K562 (cell line): ENCODE measurements around the gene PRSS21. TPM values are rescaled to one million over a fixed set of nuclear protein-coding genes. Genes with fewer than 3 reads are reported as not detected.

Experiments used
- FOS ChIP-seq: IDR thresholded peaks from 3 replicates; pipeline ENCODE4 v1.6.1; 2011; ENCODE audit not compliant: insufficient read length; ENCODE audit errors: extremely low read depth
- NBN ChIP-seq: fragments of 450-650 bp; IDR thresholded peaks from 2 replicates; pipeline ENCODE4 v1.6.1; 2016; ENCODE audit warnings: low read depth, mild to moderate bottlenecking
- POLR2AphosphoS2 ChIP-seq: IDR thresholded peaks from 2 replicates; pipeline ENCODE4 v1.6.1; 2012; ENCODE audit warnings: low read length, improper control_type of control experiment
- SNRNP70 ChIP-seq: fragments of 200-400 bp; formaldehyde crosslinking; optimal IDR thresholded peaks from 2 replicates; pipeline ENCODE3; 2017; ENCODE audit warnings: low read depth, low read length
- polyA plus RNA-seq, 8 experiments: library from polyadenylated mRNA; depleted of rRNA in 4 of 8; stranded (reverse) in 5 of 8; unstranded in 3 of 8; fragments of >200 nt; fragmentation: Nextera tagmentation in 2 of 8; fragmentation: Illumina TruSeq in 1 of 8; extraction: Ambion mirVana in 2 of 8; extraction: Trizol in 1 of 8; gene quantifications; 2 replicates each; pipeline versions ENCODE4 v1.2.1 to v1.2.3, GENCODE V29; 2011 to 2014; ENCODE audit warnings: inconsistent platforms in 1 of 8, missing spikeins in 1 of 8
- total RNA-seq, 7 experiments: library from RNA; depleted of rRNA in 6 of 7; stranded (reverse); fragments of >200 nt in 6 of 7; fragmentation: Illumina TruSeq in 2 of 7; extraction: Trizol in 2 of 7; gene quantifications; 2 replicates each; pipeline versions ENCODE4 v1.2.1 to v1.2.3, GENCODE V29; 2011 to 2021; ENCODE audit warnings: low replicate concordance in 1 of 7
- TF ChIP-seq, protein P1 (sequence below): fragments of 250-450 bp; sonication (Bioruptor Pico); IDR thresholded peaks from 2 replicates; pipeline ENCODE4 v1.4.0; 2020; ENCODE audit warnings: mild to moderate bottlenecking, moderate library complexity
- TF ChIP-seq, protein P2 (sequence below): sonication (generic); formaldehyde crosslinking; IDR thresholded peaks from 2 replicates; pipeline ENCODE4 v1.8.0; 2022; ENCODE audit warnings: mild to moderate bottlenecking, missing genetic modification reagents

The PRSS21 gene
- total and polyA plus RNA-seq, 9 of the 15 experiments (the other 6 are each of a cell fraction or from before 2014, with no cell fraction given): 12.1 to 121 (median 61.3) TPM

DNA sequence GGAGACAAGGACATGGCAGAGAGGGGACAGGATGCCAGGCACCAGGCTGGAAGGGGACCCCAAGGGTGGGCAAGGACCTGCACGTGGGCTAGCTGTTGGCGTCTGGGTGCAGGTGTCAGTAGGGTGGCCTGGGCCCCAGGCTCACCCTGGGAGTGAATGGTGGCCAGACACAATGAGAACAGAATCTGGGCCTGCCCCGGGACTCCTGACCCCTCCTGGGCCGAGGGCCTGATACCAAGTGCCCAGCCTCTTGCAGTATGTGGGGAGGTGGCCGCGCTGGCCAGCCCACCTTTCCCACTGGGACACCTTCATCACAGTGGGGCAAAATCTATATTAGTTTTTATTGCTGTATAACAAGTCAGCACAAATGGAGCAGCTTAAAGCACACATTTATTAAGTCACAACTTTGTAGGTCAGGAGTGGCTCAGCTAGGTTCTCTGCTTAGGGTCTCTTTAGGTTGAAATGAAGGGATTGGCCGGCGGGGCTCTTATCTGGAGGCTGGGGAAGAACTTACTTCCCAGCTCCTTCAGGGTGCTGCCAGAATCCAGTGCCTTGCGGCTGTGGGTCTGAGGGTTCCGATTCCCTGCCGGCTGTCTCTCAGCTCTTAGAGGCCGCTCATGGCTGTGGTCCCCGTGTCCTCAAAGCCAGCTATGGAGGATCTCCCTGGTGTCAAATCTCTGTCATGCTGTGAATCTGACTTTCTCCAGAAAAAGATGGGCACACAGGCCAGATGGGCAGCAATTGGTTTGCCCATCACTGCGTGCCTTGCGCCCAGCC lies 33.3 kb upstream of the PRSS21 start (continued):
- TF ChIP-seq, protein P1, sequence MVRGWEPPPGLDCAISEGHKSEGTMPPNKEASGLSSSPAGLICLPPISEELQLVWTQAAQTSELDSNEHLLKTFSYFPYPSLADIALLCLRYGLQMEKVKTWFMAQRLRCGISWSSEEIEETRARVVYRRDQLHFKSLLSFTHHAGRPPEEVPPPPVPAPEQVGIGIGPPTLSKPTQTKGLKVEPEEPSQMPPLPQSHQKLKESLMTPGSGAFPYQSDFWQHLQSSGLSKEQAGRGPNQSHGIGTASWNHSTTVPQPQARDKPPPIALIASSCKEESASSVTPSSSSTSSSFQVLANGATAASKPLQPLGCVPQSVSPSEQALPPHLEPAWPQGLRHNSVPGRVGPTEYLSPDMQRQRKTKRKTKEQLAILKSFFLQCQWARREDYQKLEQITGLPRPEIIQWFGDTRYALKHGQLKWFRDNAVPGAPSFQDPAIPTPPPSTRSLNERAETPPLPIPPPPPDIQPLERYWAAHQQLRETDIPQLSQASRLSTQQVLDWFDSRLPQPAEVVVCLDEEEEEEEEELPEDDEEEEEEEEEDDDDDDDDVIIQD (CRISPR knock-in tag): no peak
- TF ChIP-seq, protein P2, sequence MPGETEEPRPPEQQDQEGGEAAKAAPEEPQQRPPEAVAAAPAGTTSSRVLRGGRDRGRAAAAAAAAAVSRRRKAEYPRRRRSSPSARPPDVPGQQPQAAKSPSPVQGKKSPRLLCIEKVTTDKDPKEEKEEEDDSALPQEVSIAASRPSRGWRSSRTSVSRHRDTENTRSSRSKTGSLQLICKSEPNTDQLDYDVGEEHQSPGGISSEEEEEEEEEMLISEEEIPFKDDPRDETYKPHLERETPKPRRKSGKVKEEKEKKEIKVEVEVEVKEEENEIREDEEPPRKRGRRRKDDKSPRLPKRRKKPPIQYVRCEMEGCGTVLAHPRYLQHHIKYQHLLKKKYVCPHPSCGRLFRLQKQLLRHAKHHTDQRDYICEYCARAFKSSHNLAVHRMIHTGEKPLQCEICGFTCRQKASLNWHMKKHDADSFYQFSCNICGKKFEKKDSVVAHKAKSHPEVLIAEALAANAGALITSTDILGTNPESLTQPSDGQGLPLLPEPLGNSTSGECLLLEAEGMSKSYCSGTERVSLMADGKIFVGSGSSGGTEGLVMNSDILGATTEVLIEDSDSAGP (CRISPR knock-in tag): no peak
- TF ChIP-seq NBN (no peak), POLR2AphosphoS2 (no peak), FOS (no peak), SNRNP70 (no peak)
